ENCODE measurements around the gene PACS1. TPM values are rescaled to one million over a fixed set of nuclear protein-coding genes. Genes with fewer than 3 reads are reported as not detected.

PACS1 gene
- polyA plus RNA-seq, 1 of the 3 experiments (the other 2 are of a cell fraction) = 37.3 TPM

DNA sequence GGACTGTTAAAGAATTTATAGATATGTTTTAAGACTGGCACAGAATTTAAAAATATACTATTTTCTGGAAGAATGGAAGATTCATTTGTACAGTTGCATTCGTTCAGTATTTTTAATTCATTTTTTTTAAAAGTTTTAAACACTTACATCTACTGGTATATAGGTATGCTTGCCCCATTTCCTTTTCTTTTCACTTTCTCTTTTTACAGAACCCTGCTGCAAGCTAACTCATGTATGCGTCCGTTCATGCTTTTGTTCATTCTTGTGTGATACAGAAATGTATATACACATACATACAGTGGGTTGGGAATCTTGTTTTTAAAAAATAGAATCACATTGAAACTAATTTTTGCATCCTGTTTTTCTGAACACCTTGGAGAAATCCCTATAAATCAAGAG lies 31.0 kb downstream of the PACS1 start (continued):
- TF ChIP-seq MEF2A (IDR thresholded peaks at IDR 0.05; ENCODE audit: borderline replicate concordance, low read depth) (no peak), NFIC (IDR thresholded peaks at IDR 0.05; ENCODE audit: borderline replicate concordance) (no peak), TCF12 (IDR thresholded peaks at IDR 0.05) (no peak)
- TF ChIP-seq, protein P1, sequence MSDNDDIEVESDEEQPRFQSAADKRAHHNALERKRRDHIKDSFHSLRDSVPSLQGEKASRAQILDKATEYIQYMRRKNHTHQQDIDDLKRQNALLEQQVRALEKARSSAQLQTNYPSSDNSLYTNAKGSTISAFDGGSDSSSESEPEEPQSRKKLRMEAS (IDR thresholded peaks at IDR 0.05; ENCODE audit: low read depth) = no peak
- TF ChIP-seq, protein P2, sequence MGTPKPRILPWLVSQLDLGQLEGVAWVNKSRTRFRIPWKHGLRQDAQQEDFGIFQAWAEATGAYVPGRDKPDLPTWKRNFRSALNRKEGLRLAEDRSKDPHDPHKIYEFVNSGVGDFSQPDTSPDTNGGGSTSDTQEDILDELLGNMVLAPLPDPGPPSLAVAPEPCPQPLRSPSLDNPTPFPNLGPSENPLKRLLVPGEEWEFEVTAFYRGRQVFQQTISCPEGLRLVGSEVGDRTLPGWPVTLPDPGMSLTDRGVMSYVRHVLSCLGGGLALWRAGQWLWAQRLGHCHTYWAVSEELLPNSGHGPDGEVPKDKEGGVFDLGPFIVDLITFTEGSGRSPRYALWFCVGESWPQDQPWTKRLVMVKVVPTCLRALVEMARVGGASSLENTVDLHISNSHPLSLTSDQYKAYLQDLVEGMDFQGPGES (IDR thresholded peaks at IDR 0.05; ENCODE audit: low read depth, low read length) = no peak
- TF ChIP-seq, protein P3, sequence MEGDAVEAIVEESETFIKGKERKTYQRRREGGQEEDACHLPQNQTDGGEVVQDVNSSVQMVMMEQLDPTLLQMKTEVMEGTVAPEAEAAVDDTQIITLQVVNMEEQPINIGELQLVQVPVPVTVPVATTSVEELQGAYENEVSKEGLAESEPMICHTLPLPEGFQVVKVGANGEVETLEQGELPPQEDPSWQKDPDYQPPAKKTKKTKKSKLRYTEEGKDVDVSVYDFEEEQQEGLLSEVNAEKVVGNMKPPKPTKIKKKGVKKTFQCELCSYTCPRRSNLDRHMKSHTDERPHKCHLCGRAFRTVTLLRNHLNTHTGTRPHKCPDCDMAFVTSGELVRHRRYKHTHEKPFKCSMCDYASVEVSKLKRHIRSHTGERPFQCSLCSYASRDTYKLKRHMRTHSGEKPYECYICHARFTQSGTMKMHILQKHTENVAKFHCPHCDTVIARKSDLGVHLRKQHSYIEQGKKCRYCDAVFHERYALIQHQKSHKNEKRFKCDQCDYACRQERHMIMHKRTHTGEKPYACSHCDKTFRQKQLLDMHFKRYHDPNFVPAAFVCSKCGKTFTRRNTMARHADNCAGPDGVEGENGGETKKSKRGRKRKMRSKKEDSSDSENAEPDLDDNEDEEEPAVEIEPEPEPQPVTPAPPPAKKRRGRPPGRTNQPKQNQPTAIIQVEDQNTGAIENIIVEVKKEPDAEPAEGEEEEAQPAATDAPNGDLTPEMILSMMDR (IDR thresholded peaks at IDR 0.05) = no peak

DNA sequence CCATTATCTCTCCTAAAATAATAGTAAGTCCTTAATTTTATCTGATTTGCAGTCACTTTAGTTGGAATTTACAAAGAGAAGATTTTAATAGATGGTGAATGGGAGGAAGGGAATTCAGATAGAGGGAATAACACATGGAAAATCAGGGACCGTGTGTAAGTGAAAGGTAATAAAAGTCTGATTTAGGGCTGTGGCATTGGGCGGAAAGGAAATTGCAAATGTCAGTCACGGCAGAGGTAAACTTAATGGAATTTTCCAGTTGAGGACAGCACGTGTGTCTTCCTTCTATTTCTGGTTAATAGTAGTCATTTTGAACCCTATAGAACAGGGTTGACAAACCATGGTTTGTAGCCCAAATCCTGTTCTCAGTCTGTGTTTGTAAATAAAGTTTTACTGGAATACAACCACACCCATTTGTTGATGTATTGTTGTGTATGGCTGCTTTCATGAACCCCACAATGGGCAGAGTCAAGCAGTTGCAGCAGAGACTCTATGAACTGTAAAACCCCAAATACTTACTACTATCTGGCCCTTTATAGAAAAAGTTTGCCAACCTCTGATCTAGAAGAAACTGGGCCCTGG lies 34.1 kb downstream of the PACS1 start:
- Histone ChIP-seq H3K9me3 (no peaks in the 10 kb centered on the region), H3K9me2 (no peaks in the 10 kb centered on the region), H3K79me2 (ENCODE audit: insufficient read depth) (peaks cover 100% of the 10 kb centered on the region), H3F3A (replicated peaks; ENCODE audit: insufficient read depth) (peaks cover 2% of the 10 kb centered on the region), H3K9ac (no peak overlapping the region), H3K4me2 (no peak overlapping the region), H4K20me1 (ENCODE audit: insufficient read depth) (no peaks in the 10 kb centered on the region; the same call in 1 of the 2 replicates), H3K4me1 (ENCODE audit: control insufficient read depth in 1 of 2, insufficient read depth in 2 of 2, low read depth in 1 of 2, low read length in 1 of 2) (peaks cover 11 to 16% of the 10 kb centered on the region in 2 experiments; a peak in 3 of 4 replicates), H3K27me3 (ENCODE audit: insufficient read depth) (no peaks in the 10 kb centered on the region), H3K27ac (ENCODE audit: low read depth in 2 of 2, low read length in 1 of 2) (0 out of 4 replicates have a peak overlapping the region, but pooled peaks of 1 of the 2 experiments have one; percentile 29), H3K36me3 (replicated peaks in 1 of 2; ENCODE audit: control insufficient read depth in 1 of 2, insufficient read depth in 2 of 2, low read length in 1 of 2) (peaks cover 0 to 3% of the 10 kb centered on the region in 2 experiments), H3K4me3 (ENCODE audit: low read depth in 2 of 2, low read length in 1 of 2) (no peak overlapping the region), H2AFZ (ENCODE audit: low read depth) (no peak overlapping the region)
- CTCF ChIA-PET = no interaction called here
- 94% methylated on average over 4 of the region's 4 CpGs for WGBS (ENCODE audit: low lambda C conversion rate)
- DNase-seq = no peak
- POLR2A ChIA-PET = no interaction called here
- TF ChIP-seq, protein P4, sequence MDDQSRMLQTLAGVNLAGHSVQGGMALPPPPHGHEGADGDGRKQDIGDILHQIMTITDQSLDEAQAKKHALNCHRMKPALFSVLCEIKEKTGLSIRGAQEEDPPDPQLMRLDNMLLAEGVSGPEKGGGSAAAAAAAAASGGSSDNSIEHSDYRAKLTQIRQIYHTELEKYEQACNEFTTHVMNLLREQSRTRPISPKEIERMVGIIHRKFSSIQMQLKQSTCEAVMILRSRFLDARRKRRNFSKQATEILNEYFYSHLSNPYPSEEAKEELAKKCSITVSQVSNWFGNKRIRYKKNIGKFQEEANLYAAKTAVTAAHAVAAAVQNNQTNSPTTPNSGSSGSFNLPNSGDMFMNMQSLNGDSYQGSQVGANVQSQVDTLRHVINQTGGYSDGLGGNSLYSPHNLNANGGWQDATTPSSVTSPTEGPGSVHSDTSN (IDR thresholded peaks at IDR 0.05) = no peak
- TF ChIP-seq ELF1 (IDR thresholded peaks at IDR 0.05) (no peak), FOSL2 (IDR thresholded peaks at IDR 0.05; ENCODE audit: borderline replicate concordance, low read depth) (no peak), NFIC (IDR thresholded peaks at IDR 0.05; ENCODE audit: borderline replicate concordance) (no peak), NRF1 (IDR thresholded peaks at IDR 0.05; ENCODE audit: low read depth, low read length) (no peak), TAF1 (IDR thresholded peaks at IDR 0.05; ENCODE audit: borderline replicate concordance, low read depth, low read length) (no peak), RAD21 (IDR thresholded peaks at IDR 0.05; ENCODE audit: low read length) (no peak), TCF12 (IDR thresholded peaks at IDR 0.05) (no peak), JUND (IDR thresholded peaks at IDR 0.05) (no peak), EZH2phosphoT487 (IDR thresholded peaks at IDR 0.05; ENCODE audit: borderline replicate concordance, low read depth) (no peak), EP300 (IDR thresholded peaks at IDR 0.05; ENCODE audit: borderline replicate concordance in 1 of 2, low read depth in 1 of 2, low read length in 1 of 2) (no peak), TEAD4 (IDR thresholded peaks at IDR 0.05; ENCODE audit: borderline replicate concordance, insufficient read depth) (no peak), RFX5 (IDR thresholded peaks at IDR 0.05; ENCODE audit: low read length) (no peak), MEF2A (IDR thresholded peaks at IDR 0.05; ENCODE audit: borderline replicate concordance, low read depth) (no peak), RXRA (IDR thresholded peaks at IDR 0.05; ENCODE audit: borderline replicate concordance, low read depth) (no peak)
- TF ChIP-seq, protein P5, sequence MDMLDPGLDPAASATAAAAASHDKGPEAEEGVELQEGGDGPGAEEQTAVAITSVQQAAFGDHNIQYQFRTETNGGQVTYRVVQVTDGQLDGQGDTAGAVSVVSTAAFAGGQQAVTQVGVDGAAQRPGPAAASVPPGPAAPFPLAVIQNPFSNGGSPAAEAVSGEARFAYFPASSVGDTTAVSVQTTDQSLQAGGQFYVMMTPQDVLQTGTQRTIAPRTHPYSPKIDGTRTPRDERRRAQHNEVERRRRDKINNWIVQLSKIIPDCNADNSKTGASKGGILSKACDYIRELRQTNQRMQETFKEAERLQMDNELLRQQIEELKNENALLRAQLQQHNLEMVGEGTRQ (IDR thresholded peaks at IDR 0.05; ENCODE audit: borderline replicate concordance, low read depth, low read length) = no peak
- TF ChIP-seq, protein P6, sequence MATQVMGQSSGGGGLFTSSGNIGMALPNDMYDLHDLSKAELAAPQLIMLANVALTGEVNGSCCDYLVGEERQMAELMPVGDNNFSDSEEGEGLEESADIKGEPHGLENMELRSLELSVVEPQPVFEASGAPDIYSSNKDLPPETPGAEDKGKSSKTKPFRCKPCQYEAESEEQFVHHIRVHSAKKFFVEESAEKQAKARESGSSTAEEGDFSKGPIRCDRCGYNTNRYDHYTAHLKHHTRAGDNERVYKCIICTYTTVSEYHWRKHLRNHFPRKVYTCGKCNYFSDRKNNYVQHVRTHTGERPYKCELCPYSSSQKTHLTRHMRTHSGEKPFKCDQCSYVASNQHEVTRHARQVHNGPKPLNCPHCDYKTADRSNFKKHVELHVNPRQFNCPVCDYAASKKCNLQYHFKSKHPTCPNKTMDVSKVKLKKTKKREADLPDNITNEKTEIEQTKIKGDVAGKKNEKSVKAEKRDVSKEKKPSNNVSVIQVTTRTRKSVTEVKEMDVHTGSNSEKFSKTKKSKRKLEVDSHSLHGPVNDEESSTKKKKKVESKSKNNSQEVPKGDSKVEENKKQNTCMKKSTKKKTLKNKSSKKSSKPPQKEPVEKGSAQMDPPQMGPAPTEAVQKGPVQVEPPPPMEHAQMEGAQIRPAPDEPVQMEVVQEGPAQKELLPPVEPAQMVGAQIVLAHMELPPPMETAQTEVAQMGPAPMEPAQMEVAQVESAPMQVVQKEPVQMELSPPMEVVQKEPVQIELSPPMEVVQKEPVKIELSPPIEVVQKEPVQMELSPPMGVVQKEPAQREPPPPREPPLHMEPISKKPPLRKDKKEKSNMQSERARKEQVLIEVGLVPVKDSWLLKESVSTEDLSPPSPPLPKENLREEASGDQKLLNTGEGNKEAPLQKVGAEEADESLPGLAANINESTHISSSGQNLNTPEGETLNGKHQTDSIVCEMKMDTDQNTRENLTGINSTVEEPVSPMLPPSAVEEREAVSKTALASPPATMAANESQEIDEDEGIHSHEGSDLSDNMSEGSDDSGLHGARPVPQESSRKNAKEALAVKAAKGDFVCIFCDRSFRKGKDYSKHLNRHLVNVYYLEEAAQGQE (IDR thresholded peaks at IDR 0.05; ENCODE audit: low read depth, low read length) = no peak
- TF ChIP-seq, protein P2 (IDR thresholded peaks at IDR 0.05; ENCODE audit: low read depth, low read length) = no peak

All from SK-N-SH (cell line).